Skin of body (tissue), 2 donors: ENCODE data around the gene ENOX2. TPM values are rescaled to one million over a fixed set of nuclear protein-coding genes. Genes with fewer than 3 reads are reported as not detected.
A peak's percentile ranks its signal among the peaks of the same experiment; 100 is the strongest.

Source experiments
- DNase-seq: peaks from one replicate; lab custom pipeline; 2025; lab: John Stamatoyannopoulos, UW
- total RNA-seq: library from RNA; depleted of rRNA; stranded (reverse); fragments of >200 nt; gene quantifications from one replicate; pipeline ENCODE4 v1.2.3, GENCODE V29; 2014

The ENOX2 gene
- total RNA-seq, 1 donor from 2014 or later: 8.4 TPM

- peak; percentile 7 for DNase-seq
Measured at GRCh38 chrX:130702867-130703707, 199.9 kb downstream of the ENOX2 start.

GRCh38 chrX:130700629-130701028 lies 202.4 kb downstream of the ENOX2 start:
- no peak for DNase-seq

GRCh38 chrX:130699618-130700017 lies 203.4 kb downstream of the ENOX2 start:
- DNase-seq: no peak

DNA sequence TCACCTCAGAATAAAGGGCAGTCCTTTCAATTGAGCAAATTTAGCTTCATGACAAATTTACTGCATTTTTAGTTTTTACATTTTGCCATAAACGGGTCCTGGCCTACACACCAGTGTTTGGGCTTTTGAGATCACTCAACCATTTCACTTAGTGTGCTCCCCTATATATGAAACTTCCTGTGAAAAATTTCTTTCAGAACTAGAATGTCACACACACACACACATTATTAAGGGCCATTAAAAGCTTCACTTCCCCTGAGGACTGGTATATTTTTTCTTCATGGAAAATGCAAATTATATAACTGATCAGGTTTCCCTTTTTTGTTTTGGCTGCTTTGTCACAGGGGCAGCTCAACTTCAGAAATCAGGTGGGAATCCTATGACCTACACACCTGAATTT lies 206.5 kb downstream of the ENOX2 start:
- DNase-seq: no peak

DNA sequence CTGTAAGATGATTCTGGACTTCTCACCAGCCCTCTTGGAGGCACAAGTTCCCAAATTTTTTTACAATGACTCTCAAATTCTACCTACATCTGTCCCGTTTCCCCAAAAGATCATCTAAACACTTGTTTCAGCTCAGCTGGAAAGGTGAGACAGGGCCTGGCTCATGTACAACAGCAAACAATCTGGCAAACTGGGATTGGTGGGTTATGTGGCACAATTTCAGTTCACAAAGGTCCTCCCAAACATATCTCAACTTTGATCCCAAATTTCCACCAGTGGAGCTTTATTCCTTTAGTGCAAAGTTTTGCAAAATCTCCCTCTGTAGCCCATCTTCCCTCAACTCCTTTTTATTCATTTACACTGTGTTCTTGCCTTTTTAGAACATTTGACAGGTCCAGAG lies 207.1 kb downstream of the ENOX2 start:
- no peak for DNase-seq

DNA sequence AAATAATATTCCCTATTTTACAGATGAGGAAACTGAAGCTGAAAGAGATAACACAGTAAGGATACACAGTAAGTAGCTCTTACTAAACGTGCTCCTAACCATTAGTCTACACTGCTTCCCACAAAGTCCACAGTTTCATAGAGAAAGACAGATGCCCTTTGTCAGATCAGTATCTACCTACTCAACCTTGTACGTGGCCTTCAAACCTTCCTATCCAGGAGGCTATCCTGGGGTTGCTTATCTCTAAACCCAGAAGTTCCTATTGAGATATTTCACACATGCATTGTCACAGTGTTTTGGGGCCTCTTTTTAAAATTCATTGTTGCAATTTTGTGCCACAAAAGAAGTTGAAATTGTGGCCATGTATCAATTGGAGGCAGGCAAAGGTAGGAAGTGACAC lies 208.0 kb downstream of the ENOX2 start:
- DNase-seq: no peak

- DNase-seq: no peak
Measured at GRCh38 chrX:130691576-130691975, 211.4 kb downstream of the ENOX2 start.

- DNase-seq: no peak
Measured at GRCh38 chrX:130688360-130688759, 214.6 kb downstream of the ENOX2 start.

- no peak for DNase-seq
Measured at GRCh38 chrX:130682990-130683389, 220.0 kb downstream of the ENOX2 start.

DNA sequence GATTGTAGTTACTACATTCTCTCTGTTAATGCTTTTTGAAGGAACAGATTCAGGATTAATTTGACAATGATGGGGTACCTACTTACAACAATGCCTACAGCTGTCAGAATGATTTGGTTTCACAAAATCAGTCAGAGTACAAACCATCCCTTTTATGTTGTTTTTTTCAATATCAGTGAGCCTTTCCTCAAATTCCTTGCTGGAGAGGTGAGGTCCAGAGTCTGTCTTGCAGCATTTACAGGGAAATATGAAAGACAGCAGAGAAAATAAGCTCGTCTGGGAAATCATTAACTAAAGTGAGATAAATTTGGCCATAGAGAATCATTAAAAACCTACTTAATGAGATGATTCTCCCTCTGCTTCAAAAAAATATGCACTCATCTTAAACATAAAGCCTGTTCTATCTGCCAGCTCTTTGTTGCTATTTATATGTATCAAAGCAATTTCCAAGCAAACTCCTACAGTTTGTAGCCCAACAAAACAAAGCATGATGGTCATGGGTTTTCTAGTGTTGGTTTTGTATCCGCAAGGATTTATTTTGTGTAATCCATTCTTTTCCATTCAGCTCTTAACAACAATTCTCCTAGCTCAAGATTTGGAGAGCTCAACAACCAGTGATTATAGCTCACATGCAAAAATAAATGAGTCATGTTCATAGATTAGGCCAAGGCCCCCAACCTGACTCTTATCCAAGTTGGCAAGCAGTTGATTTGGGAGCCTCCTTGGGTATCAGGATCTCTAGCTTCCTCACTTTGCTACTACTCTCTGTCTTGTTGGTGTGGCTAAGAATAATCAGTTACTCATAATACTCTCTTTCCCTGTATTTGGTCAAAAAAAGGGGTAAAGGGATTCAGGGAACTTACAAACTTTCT lies 222.6 kb downstream of the ENOX2 start:
- DNase-seq: no peak

GRCh38 chrX:130676861-130677260 lies 226.1 kb downstream of the ENOX2 start:
- no peak for DNase-seq

- no peak for DNase-seq
Measured at GRCh38 chrX:130672214-130672613, 230.8 kb downstream of the ENOX2 start.

DNA sequence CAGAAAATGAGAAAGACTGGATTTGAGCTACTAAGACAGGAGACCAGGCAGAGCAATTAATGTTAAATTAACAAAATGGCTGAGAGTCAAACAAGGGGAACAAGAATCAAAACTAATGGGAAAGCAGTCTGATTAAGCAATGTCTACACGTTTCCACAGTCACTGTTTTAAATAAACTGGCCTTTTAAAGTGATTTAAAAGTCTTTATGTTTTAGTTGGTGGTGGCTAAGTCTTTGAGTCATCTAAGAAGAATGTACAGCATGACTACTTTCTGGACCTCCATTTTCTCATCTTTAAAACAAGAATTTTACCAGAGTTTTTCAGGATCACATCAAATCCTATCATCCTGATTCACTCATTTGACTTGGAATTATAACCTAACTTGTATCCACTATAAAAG lies 233.8 kb downstream of the ENOX2 start:
- DNase-seq: no peak

GRCh38 chrX:130665263-130665662 lies 237.7 kb downstream of the ENOX2 start:
- DNase-seq: no peak

DNA sequence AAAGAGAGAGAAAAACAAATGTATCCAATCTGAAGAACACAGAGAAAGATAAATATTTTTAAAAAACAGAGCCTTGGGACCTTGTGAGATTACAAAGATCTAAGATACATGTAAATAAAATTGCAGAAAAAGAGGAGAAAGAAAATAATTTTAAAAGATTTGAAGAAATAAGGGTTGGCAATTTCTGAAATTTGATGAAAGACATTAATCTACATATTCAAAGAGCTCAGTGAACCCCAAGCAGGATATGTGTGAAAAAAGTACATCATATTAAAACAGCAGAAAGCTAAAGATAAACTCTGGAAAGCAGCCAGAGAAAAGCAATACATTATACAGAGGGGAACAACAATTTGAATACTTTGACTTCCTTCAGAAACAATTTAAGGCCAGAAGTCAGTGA lies 244.7 kb downstream of the ENOX2 start:
- no peak for DNase-seq

- DNase-seq: peak; percentile 52
Measured at GRCh38 chrX:130654409-130654950, 248.5 kb downstream of the ENOX2 start.

DNA sequence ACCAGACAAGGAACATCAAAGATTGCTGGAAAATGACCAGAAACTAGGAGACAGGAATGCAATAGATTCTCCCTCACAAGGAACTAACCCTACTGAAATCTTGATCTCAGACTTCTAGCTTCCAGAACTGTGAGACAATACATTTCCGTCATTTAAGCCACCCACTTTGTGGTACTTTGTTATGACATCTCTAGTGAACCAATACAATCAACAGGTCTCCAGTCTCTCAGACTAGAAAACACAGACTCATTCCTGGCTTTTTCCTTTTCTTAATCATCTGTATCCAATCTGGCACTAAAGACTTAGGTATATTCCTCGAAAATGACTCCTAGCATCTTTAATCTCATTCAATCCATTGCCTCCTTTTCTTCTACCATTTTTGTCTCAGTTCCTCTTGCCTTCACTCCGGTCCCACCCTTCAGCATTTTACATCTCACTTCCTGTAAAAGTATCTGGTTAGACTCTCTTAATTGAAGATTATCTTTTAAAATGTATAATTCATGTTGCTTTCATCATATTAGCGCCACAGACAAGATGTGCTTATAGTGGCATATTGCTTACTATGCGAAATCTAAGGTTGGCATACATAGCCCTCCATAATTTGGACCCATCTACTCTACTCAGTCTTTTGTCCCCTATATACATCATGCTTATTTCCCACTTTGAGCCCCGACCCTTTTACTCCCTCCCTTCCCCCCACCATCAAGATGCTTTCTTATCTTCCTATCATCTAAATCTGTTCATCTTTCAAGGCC lies 250.0 kb downstream of the ENOX2 start:
- no peak for DNase-seq

- no peak for DNase-seq
Measured at GRCh38 chrX:130649738-130650137, 253.3 kb downstream of the ENOX2 start.

DNA sequence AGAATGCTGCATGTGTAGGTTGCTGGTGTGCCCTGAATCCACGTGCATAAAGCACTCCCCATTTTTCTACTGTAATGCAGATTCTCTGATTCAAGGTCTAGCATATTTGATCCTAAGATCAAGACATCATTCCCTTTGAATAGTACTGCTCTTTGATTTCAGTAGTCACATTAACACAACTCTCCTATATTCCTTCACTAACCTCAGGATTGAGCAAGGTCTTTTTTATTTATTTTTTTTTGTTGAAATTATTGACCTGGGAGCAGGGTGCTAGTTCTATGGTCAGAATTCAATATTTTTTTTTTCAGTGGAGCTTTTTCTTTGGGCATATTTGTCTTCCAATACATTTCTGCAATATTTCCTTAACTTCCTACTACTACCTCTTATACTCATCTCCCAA lies 255.5 kb downstream of the ENOX2 start:
- DNase-seq: no peak

- DNase-seq: no peak
Measured at GRCh38 chrX:130645955-130646583, 256.9 kb downstream of the ENOX2 start.

DNA sequence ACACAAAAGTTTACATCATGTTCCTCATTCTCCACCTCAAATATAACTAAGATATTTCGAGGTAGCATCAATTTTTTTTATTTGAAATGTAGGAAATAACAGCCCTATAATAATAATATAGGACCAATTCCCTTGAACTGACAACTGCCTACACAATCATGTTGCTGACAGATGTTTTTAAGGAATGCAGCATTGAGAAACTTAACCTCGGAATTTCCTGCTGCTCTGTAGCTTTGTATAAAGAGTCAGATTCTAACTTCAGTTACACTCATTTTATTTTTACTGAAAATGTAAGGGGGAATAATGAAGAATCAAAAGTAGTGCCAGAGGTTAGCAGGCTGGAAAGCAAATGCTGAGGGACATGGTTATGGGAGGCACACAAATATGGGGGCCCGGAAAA lies 265.4 kb downstream of the ENOX2 start:
- DNase-seq: peak; percentile 61
